EL (cell line): ENCODE data around the gene APBA1.

Source experiments
- DNase-seq: peaks from one replicate; pipeline ENCODE4 v3.0.0-alpha.2; 2016

The APBA1 gene

DNA sequence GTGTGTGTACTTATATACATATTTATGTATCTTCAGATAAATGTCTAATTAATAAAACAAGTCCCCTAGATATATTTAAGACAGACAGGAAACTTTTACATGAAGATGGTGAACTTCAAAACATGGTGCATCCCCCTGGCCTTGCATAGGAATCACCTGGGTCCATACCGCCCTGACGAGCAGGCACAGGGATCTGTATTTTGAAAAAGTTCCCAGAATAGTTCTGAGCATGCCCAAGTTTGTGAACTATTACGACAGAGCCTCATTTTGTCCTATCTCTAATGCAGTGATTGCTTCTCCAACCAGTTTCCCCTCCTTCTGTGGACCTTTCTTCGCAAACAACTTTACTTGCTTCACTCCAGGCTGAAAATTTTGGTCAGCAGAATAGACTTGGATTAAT, 98.1 kb downstream of the APBA1 start:
- no peak for DNase-seq

DNA sequence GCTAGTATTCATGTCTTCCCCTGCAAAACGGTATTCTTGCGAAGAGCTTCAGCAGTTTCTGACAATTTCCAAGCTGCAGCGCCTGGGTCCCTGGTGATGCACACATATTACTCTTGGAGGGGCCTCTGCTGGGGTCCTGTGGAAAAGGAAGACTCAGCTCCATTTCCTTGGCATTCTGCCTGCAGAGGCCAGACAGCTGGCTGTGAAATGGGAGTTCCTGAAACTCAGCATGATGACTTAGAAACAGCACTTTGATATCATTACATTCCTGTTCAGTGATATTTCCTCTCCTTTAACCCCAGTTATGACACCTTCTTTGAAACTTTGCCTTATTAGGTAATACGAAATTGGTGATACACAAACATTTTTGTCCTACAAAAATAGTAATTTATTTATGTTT, 98.5 kb downstream of the APBA1 start:
- peak; percentile 61 for DNase-seq

GRCh38 chr9:69572611-69573010, 99.6 kb downstream of the APBA1 start:
- peak; percentile 55 for DNase-seq

- peak; percentile 27 for DNase-seq
Observed at GRCh38 chr9:69571032-69571431, 101.1 kb downstream of the APBA1 start.

DNA sequence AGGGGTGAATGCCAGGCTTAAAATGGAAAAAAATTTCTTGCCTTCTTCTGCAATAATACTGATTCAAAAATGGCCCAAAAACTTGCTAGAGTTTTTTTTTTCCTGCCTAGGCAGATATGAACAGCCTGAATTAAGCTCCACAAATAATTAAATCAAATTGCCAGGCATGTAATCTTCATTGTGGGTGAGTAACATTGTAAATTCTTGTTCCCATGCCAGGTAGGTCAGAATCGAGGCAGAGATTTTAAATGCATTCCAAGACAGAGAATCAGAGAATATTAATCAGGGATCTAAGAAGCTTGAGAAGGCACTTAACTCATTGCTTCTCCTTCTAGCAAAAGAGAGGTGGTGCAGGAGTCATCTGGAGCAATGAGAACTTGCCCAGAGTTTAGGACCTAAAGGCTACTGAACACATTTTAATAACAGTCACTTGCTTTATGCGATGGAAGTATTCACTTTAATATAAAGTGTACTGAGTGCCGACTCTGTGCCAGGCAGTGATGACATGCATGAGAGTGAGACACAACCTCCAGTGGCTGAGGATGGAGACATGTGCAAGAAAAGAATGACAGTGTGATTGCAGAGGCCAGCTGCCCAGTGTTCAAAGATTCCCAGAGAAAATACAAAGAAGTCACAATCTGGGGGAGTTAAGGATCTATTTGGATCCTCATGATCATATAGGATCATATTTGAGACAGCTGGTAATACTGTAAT, 102.3 kb downstream of the APBA1 start:
- peak; percentile 84 for DNase-seq

GRCh38 chr9:69564557-69564956, 107.6 kb downstream of the APBA1 start:
- DNase-seq, result no peak

DNA sequence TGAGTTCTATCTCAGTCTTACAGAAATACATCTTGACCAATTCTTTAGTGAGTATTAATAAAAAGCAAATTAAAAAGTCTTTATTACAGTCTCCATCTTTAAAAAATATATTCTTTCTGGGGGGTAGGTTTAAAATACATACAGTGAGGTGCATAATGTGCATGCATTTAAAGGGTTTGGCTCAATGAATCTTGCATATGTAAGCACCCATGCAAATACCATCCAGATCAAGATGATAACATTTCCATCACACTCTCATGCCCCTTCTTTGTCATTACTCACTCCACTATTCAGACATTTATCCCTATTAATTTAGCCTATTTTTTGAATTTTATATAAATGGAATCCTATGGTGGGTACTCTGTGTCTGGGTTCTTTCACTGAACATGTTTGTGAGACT, 113.0 kb downstream of the APBA1 start:
- DNase-seq, result no peak

DNA sequence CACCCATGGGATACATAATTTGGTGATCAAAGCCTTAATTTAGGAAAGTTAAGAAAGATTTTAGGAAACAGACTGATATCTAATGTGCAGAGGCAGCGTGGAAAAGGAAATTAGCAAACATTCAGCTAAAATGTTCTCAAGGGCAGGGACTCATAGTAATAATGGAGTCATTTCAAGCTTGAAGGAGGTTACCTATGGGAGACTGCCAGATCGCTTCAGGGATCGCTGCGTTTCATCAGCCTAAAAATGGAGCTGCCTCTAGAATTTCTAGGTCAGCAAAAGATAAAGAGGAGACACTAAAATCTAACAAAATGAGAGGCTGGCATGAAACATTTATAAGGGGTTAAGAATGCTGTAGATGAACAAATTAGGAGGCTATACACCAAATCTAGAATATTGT, 115.5 kb downstream of the APBA1 start:
- DNase-seq, result no peak

GRCh38 chr9:69555802-69556201, 116.4 kb downstream of the APBA1 start:
- no peak for DNase-seq

- DNase-seq, result peak; percentile 77
Observed at GRCh38 chr9:69554945-69555344, 117.2 kb downstream of the APBA1 start.

DNA sequence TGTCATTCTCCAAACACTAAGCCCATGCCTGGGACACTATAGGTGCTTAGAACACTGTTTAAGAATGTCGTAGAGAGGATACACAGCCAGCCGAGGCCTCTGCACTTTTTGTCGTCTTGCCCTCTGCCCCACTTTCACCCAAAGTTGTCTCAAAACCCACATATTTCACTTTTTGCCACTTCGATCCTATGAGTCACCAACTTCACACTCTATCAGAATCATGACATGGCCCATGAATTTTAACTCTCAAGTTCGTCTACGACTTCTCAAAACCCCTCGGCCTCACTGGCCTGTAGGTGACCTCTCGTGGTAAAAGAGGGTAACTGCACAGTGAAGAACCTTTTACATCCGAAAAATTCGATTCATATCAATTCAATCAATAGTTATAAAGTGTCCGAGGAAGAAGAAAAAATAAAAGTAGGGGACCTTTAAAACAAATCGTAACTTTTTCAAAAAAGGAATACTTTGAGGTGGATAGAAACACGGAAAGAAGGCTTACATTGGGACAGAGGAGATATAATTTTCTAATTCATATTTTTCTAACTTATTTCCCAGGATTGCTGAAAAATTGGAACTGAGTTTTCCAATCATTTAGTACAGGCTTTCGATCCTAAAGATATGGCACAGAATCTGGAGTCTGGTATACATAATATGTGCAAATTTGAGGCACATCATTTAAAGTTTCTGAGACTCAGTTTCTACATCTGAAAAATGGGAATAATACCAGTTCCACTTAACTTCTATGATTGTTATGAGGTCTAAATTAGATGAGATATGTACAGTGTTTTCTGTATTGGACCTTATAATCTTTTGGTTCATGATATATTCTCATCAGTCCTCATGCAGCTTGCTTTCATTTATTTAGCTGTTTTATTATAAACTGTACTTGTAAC, 122.6 kb downstream of the APBA1 start:
- peak; percentile 45 for DNase-seq

- no peak for DNase-seq
Observed at GRCh38 chr9:69548681-69549080, 123.5 kb downstream of the APBA1 start.

DNA sequence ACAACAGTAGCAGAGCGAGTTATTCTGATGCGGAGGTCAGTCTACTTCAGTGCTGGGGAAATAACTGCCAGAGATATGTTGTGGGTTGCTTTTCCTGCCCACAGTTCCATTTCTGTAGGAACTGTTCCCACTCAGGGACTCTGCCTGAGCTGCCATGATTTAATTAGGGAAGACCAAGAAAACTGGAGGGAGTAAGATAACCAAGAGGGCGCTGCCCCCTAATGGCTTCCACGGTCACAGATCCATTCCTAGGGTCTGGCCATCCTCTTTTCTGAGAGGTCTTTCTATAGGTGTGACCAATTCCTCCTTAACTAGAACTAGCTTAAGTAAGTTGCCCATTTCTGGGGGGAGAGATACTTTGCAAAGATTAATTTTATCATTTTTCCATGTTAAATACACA, 125.9 kb downstream of the APBA1 start:
- DNase-seq, result peak; percentile 22

DNA sequence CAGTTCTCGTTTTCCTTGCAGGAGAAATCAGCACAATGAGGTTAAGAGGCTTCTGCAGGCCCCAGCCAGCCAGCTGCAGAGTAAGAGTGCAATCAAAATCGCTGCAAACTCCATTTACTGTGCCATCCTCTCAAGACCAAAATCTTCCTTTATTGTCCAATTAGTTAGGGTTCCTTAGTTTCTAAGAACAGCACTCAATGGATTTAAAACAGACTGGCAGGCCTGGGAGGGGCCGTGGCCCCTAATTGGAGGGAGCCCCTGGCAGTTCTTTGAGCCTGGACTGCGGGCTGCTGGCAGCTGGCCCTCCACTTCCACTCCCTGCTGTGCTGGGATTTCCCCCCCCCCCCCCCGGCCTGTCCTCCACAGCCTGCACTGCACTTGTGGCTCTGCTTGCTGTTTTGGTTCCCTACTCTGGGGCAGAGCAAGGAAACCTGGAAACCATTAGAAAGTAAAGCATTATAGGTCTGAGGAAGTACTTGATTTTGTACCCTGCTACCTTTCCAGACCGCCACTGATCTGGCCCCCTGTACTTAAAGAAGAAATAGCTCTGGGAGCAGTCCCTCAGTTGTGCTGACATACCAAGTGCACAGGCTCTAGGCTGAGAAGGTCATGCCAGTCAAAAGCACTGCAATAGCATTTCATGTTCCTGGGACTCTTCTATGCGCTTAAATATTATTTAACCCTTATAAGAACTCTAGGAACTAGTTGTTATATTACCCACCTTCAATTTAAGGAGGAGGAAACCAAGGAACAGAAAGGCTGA, 129.0 kb downstream of the APBA1 start:
- no peak for DNase-seq

DNA sequence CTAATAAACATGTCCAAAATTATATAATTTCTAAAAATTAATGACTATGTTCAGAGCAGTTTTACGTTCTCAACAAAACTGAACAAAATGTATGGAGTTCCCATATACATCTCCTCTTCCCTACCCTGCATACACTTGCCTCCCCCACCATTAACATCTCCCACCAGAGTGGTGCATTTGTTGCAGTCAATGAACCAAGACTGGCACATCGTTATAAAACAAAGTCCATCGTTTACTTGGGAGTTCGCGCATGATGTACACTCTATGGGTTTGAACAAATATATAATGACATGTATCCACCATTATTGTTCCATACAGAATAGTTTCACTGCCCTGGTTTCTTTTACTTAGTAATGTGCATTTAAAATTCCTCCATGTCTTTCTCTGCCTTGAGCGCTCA, 130.1 kb downstream of the APBA1 start:
- no peak for DNase-seq

DNA sequence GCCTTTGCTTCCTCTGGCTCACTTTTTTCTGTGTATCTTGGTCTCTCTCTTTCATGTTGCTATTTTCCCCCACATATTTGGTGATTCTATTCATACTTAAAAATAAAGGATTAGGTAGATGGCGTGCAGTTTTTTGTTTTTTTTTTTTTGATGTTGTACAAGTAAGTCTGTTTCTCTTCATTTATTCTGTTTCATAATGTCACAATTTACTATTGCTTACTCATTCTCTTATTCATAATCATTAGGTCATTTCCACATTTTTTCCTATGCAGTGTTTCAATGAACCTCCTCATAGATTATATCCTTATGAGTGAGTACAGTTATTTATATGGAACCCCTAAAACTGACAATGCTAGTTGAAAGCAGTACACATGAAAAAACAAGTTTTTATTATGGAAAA, 136.3 kb downstream of the APBA1 start:
- peak; percentile 14 for DNase-seq

DNA sequence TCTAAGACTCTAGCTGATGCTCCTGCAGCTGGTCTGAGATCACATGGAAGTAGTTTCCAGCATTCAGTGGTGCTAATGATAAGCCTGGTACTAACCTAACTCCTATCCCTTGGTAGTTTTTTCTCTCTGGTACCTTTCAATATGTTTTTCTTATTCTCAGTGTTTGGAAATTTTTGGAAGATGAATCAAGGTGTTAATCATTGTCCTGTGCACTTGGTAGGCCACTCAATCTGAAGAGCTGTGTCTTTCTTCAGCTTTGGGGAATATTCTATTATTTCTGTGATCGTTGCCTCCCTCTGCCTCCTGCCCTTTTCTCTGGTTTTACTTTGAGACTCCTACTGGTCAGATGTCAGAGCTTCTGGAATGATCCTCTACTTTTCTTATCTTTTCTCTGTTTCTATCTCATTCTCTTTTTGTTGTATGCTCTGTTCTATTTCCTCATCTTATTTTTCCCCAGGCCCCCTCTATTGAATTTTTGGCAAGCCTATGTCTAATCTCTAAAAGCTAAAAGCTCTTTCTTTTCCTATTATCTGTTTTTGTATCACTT, 136.8 kb downstream of the APBA1 start:
- no peak for DNase-seq

GRCh38 chr9:69532396-69532795, 139.8 kb downstream of the APBA1 start:
- no peak for DNase-seq

DNA sequence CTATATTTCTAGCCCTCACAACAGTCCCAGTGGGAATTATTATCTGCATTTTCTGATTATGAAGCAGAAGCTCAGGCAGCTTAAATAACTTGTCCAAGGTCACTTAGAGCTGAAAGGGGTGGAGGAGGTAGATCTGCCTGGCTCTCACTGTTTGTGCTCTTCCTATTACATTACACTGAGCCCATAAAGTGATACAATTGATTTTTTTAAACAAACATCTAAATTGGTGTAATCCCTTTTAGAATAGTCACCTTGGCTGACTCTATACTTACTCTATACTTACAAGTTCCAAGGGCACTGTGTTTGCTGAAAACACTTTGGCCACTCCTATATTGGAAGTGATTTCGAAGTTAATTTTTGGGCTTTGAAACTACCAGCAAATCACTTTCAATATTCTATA, 144.7 kb downstream of the APBA1 start:
- DNase-seq, result no peak

DNA sequence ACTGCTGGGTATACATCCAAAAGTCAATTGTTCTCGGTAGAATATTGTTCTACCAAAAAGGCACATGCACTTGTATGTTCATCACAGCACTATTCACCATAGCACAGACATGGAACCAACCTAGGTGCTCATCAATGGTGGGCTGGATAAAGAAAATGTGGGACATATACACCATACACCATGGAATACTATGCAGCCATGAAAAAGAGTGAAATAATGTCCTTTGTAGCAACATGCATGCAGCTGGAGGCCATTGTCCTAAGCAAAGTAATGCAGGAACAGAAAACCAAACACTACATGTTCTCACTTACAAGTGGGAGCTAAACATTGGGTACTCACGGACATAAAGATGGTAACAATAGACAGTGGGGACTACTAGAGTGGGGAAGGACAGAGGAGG, 145.5 kb downstream of the APBA1 start:
- no peak for DNase-seq

- no peak for DNase-seq
Observed at GRCh38 chr9:69519470-69520240, 152.5 kb downstream of the APBA1 start.
